OCI-LY1 (cell line): ENCODE measurements around the gene ACCSL.

Source experiments
- H2AFZ ChIP-seq: fragments of 200-600 bp; sonication (generic), shearing (Covaris generic); 2 replicates; pipeline ENCODE4 v1.6.0; 2014; ENCODE audit warnings: antibody characterized with exemption, mild to moderate bottlenecking, low read length
- H3F3A ChIP-seq: fragments of 200-600 bp; sonication (generic), shearing (Covaris generic); 2 replicates; pipeline ENCODE4 v1.6.0; 2014; ENCODE audit warnings: mild to moderate bottlenecking, antibody characterized with exemption, low read length, moderate library complexity; ENCODE audit not compliant: insufficient read depth
- H3K27ac ChIP-seq: fragments of 200-600 bp; sonication (generic); 2 replicates; pipeline ENCODE4 v1.5.1; 2014; ENCODE audit warnings: low read length, mixed run types, mild to moderate bottlenecking, low read depth; ENCODE audit not compliant: poor library complexity, severe bottlenecking
- H3K27me3 ChIP-seq: fragments of 200-600 bp; sonication (generic); 2 replicates; pipeline ENCODE4 v1.6.0; 2014; ENCODE audit warnings: antibody characterized with exemption, mild to moderate bottlenecking, low read length, moderate library complexity; ENCODE audit not compliant: insufficient read depth
- H3K36me3 ChIP-seq: fragments of 200-600 bp; sonication (generic); 2 replicates; pipeline ENCODE4 v1.6.1; 2014; ENCODE audit warnings: mild to moderate bottlenecking, antibody characterized with exemption, low read length, moderate library complexity, mixed read lengths; ENCODE audit not compliant: insufficient read depth
- H3K4me1 ChIP-seq: fragments of 200-600 bp; sonication (generic); 2 replicates; pipeline ENCODE4 v1.5.1; 2014; ENCODE audit warnings: mild to moderate bottlenecking, low read length, moderate library complexity; ENCODE audit not compliant: insufficient read depth, severe bottlenecking
- H3K4me2 ChIP-seq: fragments of 200-600 bp; sonication (generic), shearing (Covaris generic); 2 replicates; pipeline ENCODE4 v1.6.1; 2014; ENCODE audit warnings: low read length
- H3K4me3 ChIP-seq: fragments of 200-600 bp; sonication (generic); 2 replicates; pipeline ENCODE4 v1.5.1; 2014; ENCODE audit warnings: low read length, low read depth, mild to moderate bottlenecking, mixed read lengths; ENCODE audit not compliant: poor library complexity, severe bottlenecking
- H3K79me2 ChIP-seq: fragments of 200-600 bp; shearing (Covaris generic); 2 replicates; pipeline ENCODE4 v1.6.1; 2016; ENCODE audit warnings: mixed run types, low read length, mixed read lengths; ENCODE audit not compliant: insufficient read depth
- H3K9ac ChIP-seq: fragments of 200-600 bp; sonication (generic), shearing (Covaris generic); 2 replicates; pipeline ENCODE4 v1.6.1; 2014; ENCODE audit warnings: mild to moderate bottlenecking, low read length, mixed read lengths
- H3K9me2 ChIP-seq: fragments of 200-600 bp; sonication (generic), shearing (Covaris generic); 2 replicates; pipeline ENCODE4 v1.6.1; 2014; ENCODE audit warnings: low read depth, mild to moderate bottlenecking, low read length, mixed read lengths
- H3K9me3 ChIP-seq: fragments of 200-600 bp; shearing (Covaris generic); 2 replicates; pipeline ENCODE4 v1.6.1; 2014; ENCODE audit warnings: low read length, mixed read lengths
- H4K20me1 ChIP-seq: fragments of 200-600 bp; sonication (generic), shearing (Covaris generic); 2 replicates; pipeline ENCODE4 v1.6.0; 2016; ENCODE audit warnings: mild to moderate bottlenecking, low read length; ENCODE audit not compliant: insufficient read depth
- CTCF ChIP-seq: fragments of 200-600 bp; sonication (generic), shearing (Covaris generic); IDR thresholded peaks from 2 replicates; pipeline ENCODE4 v1.5.1; 2017; ENCODE audit warnings: mild to moderate bottlenecking, antibody characterized with exemption, low read length, moderate library complexity, mixed read lengths
- EZH2 ChIP-seq: fragments of 200-600 bp; sonication (generic), shearing (Covaris generic); IDR thresholded peaks from 2 replicates; pipeline ENCODE4 v1.8.0; 2017; ENCODE audit warnings: borderline replicate concordance, mixed run types, mild to moderate bottlenecking, antibody characterized with exemption, low read length, moderate library complexity, mixed read lengths

Gene ACCSL

GRCh38 chr11:44033411-44033850, 14.3 kb upstream of the ACCSL start:
- H3K27ac ChIP-seq = no peak overlapping the region
- H4K20me1 ChIP-seq = no peaks in the 10 kb centered on the region
- no peaks in the 10 kb centered on the region for H3F3A ChIP-seq
- H3K4me1 ChIP-seq = no peaks in the 10 kb centered on the region
- H3K79me2 ChIP-seq = no peaks in the 10 kb centered on the region
- no peak overlapping the region for H3K4me2 ChIP-seq
- no peak overlapping the region for H3K9ac ChIP-seq
- H3K9me2 ChIP-seq = no peaks in the 10 kb centered on the region
- H3K4me3 ChIP-seq = no peak overlapping the region
- peaks cover 4% of the 10 kb centered on the region; the same call in 1 of the 2 replicates for H3K27me3 ChIP-seq
- TF ChIP-seq CTCF = no peak
- TF ChIP-seq EZH2 = no peak
- no peak overlapping the region for H2AFZ ChIP-seq
- no peaks in the 10 kb centered on the region for H3K9me3 ChIP-seq
- H3K36me3 ChIP-seq = no peaks in the 10 kb centered on the region

GRCh38 chr11:44033856-44034255, 13.9 kb upstream of the ACCSL start:
- Histone ChIP-seq H3K79me2 (no peaks in the 10 kb centered on the region), H3K36me3 (no peaks in the 10 kb centered on the region), H3K27me3 (0 out of 2 replicates have a peak, but pooled peaks cover 4% of the 10 kb centered on the region), H3F3A (no peaks in the 10 kb centered on the region), H3K9ac (no peak overlapping the region), H3K4me3 (no peak overlapping the region), H2AFZ (no peak overlapping the region), H3K27ac (no peak overlapping the region), H4K20me1 (no peaks in the 10 kb centered on the region), H3K4me1 (no peaks in the 10 kb centered on the region), H3K9me3 (no peaks in the 10 kb centered on the region), H3K4me2 (no peak overlapping the region), H3K9me2 (no peaks in the 10 kb centered on the region)
- TF ChIP-seq CTCF = no peak
- no peak for TF ChIP-seq EZH2

- Histone ChIP-seq H3K27ac (no peak overlapping the region), H4K20me1 (no peaks in the 10 kb centered on the region), H3F3A (no peaks in the 10 kb centered on the region), H3K4me1 (no peaks in the 10 kb centered on the region), H3K36me3 (no peaks in the 10 kb centered on the region), H3K9me2 (no peaks in the 10 kb centered on the region), H3K4me3 (no peak overlapping the region), H3K4me2 (no peak overlapping the region), H3K9me3 (no peaks in the 10 kb centered on the region), H2AFZ (no peak overlapping the region), H3K79me2 (no peaks in the 10 kb centered on the region), H3K9ac (no peak overlapping the region), H3K27me3 (0 out of 2 replicates have a peak, but pooled peaks cover 4% of the 10 kb centered on the region)
- TF ChIP-seq EZH2 = no peak
- TF ChIP-seq CTCF = no peak
Observed at GRCh38 chr11:44034639-44035038, 13.1 kb upstream of the ACCSL start.
